Fibroblast of lung (primary cell): ENCODE data around the gene FGGY.

Source experiments
- CTCF ChIP-seq, 2 donors: IDR thresholded peaks in 1 of 2; conservative IDR thresholded peaks in 1 of 2; 1 replicate in 1 of 2; 2 replicates in 1 of 2; pipeline ENCODE4 v1.5.1; 2011 to 2012; ENCODE audit warnings: low read length in 2 of 2, control low read depth in 1 of 2, inconsistent platforms in 1 of 2, low read depth in 1 of 2, mild to moderate bottlenecking in 1 of 2
- EZH2 ChIP-seq: IDR thresholded peaks from 2 replicates; pipeline ENCODE4 v1.5.1; 2012; ENCODE audit warnings: low read length, control low read depth, mild to moderate bottlenecking; ENCODE audit errors: missing control alignments

- TF ChIP-seq CTCF (conservative IDR thresholded peaks at IDR 0.05 in 1 of 2, IDR thresholded peaks at IDR 0.05 in 1 of 2; ENCODE audit: low read depth in 1 of 2, low read length in 2 of 2), result peak in 1 of 2 donors; percentile 28
- no peak for TF ChIP-seq EZH2
These were observed 298.9 kb downstream of the FGGY start for GRCh38 chr1:59595774-59596173.
